Activated B cell treated with CpG ODN at 0.5 μM for 24 hours (primary cell): ENCODE data around the gene LRRK1. TPM values are rescaled to one million over a fixed set of nuclear protein-coding genes. Genes with fewer than 3 reads are reported as not detected.

Source experiments
- ATAC-seq: fragments of 200-7000 bp; cut with Tn5 transposase; one replicate; pipeline ENCODE4 v1.10.0; 2021; ENCODE audit warnings: low read depth, mild to moderate bottlenecking, moderate library complexity
- CTCF ChIA-PET: fragments of 350-600 bp; sonication (Branson Sonifier 250); formaldehyde crosslinking; loops from one replicate; lab custom pipeline; 2021; ENCODE audit warnings: antibody characterized with exemption; lab: Charles Lee
- POLR2A ChIA-PET: fragments of 350-600 bp; sonication (Branson Sonifier 250); formaldehyde crosslinking; loops from one replicate; lab custom pipeline; 2021; ENCODE audit warnings: antibody characterized with exemption; lab: Charles Lee
- DNase-seq: peaks from one replicate; pipeline ENCODE4 v3.0.0; 2022
- H3K27ac Mint-ChIP-seq: one replicate; pipeline ENCODE4 v1.8.0; 2020; ENCODE audit warnings: mixed read lengths
- H3K27me3 Mint-ChIP-seq: one replicate; pipeline ENCODE4 v1.8.0; 2021; ENCODE audit warnings: mixed read lengths
- H3K36me3 Mint-ChIP-seq: one replicate; pipeline ENCODE4 v1.8.0; 2021; ENCODE audit warnings: low read depth, mixed read lengths
- H3K4me1 Mint-ChIP-seq: one replicate; pipeline ENCODE4 v1.8.0; 2021; ENCODE audit warnings: mixed read lengths
- H3K4me3 Mint-ChIP-seq: one replicate; pipeline ENCODE4 v1.8.0; 2020; ENCODE audit warnings: mild to moderate bottlenecking, mixed read lengths
- H3K9me3 Mint-ChIP-seq: one replicate; pipeline ENCODE4 v1.8.0; 2020; ENCODE audit warnings: mixed read lengths
- CTCF ChIP-seq: fragments of 200-600 bp; IDR thresholded peaks from one replicate; pipeline ENCODE4 v1.8.0; 2022; ENCODE audit warnings: antibody characterized with exemption, mild to moderate bottlenecking
- intact Hi-C: fragments of 100-400 bp; cut with micrococcal nuclease; formaldehyde crosslinking; loops from one replicate; pipeline ENCODE4 v1.15.1; 2024
- total RNA-seq: library from RNA; stranded (reverse); gene quantifications from 2 replicates; pipeline ENCODE4 v1.2.3, GENCODE V29; 2022

The LRRK1 gene
- total RNA-seq, 1 donor from 2014 or later, result 43.5 TPM

- ATAC-seq, result no peak
- Mint-ChIP-seq H3K9me3 (peaks cover 2% of the 10 kb centered on the region), H3K4me3 (no peak overlapping the region), H3K4me1 (peaks cover 13% of the 10 kb centered on the region), H3K27ac (no peak overlapping the region), H3K36me3 (peaks cover 66% of the 10 kb centered on the region), H3K27me3 (no peaks in the 10 kb centered on the region)
- DNase-seq, result no peak
- intact Hi-C loops, result no loop called here
- POLR2A ChIA-PET, result interaction anchor here (0.7 kb wide), 1 partner anchor 44 kb away, joined by 4 read pairs; no protein-coding TSS in a partner anchor
- CTCF ChIA-PET, result no interaction called here
- TF ChIP-seq CTCF, result no peak
Observed at GRCh38 chr15:100985401-100985800, 66.2 kb downstream of the LRRK1 start.

- peaks cover 2% of the 10 kb centered on the region for H3K9me3 Mint-ChIP-seq
- H3K4me3 Mint-ChIP-seq, result no peak overlapping the region
- peaks cover 69% of the 10 kb centered on the region for H3K36me3 Mint-ChIP-seq
- TF ChIP-seq CTCF, result no peak
- ChIA-PET CTCF (interaction anchor here (0.9 kb wide), 1 partner anchor 20 kb away, joined by 3 read pairs; no protein-coding TSS in a partner anchor), POLR2A (no interaction called here)
- no peaks in the 10 kb centered on the region for H3K27me3 Mint-ChIP-seq
- H3K4me1 Mint-ChIP-seq, result peaks cover 3% of the 10 kb centered on the region
- no peak for ATAC-seq
- no peak for DNase-seq
- intact Hi-C loops, result no loop called here
- no peak overlapping the region for H3K27ac Mint-ChIP-seq
Observed at GRCh38 chr15:100986158-100986896, 67.2 kb downstream of the LRRK1 start.

GRCh38 chr15:100987143-100987542 is 68.0 kb downstream of the LRRK1 start:
- intact Hi-C loops, result no loop called here
- Mint-ChIP-seq H3K4me3 (no peak overlapping the region), H3K27me3 (no peaks in the 10 kb centered on the region), H3K4me1 (no peaks in the 10 kb centered on the region), H3K27ac (no peak overlapping the region), H3K36me3 (peaks cover 66% of the 10 kb centered on the region), H3K9me3 (peaks cover 2% of the 10 kb centered on the region)
- ChIA-PET POLR2A (no interaction called here), CTCF (interaction anchor here (0.9 to 1.0 kb wide), 2 partner anchors 20 to 70 kb away, joined by 3 read pairs; no protein-coding TSS in a partner anchor)
- ATAC-seq (no peak), DNase-seq (no peak)
- TF ChIP-seq CTCF, result no peak

GRCh38 chr15:100988297-100988696 is 69.1 kb downstream of the LRRK1 start:
- H3K27me3 Mint-ChIP-seq, result no peaks in the 10 kb centered on the region
- ChIA-PET POLR2A (interaction anchor here (0.6 kb wide), 1 partner anchor 17 kb away, joined by 3 read pairs; no protein-coding TSS in a partner anchor), CTCF (interaction anchor here (1.0 kb wide), 1 partner anchor 71 kb away, joined by 3 read pairs; no protein-coding TSS in a partner anchor)
- TF ChIP-seq CTCF, result no peak
- DNase-seq, result no peak
- H3K4me1 Mint-ChIP-seq, result no peaks in the 10 kb centered on the region
- no peak overlapping the region for H3K27ac Mint-ChIP-seq
- intact Hi-C loops, result no loop called here
- peaks cover 2% of the 10 kb centered on the region for H3K9me3 Mint-ChIP-seq
- ATAC-seq, result no peak
- H3K4me3 Mint-ChIP-seq, result no peak overlapping the region
- H3K36me3 Mint-ChIP-seq, result peaks cover 62% of the 10 kb centered on the region

- intact Hi-C loops, result no loop called here
- H3K27ac Mint-ChIP-seq, result no peak overlapping the region
Observed at GRCh38 chr15:100988857-100989256, 69.7 kb downstream of the LRRK1 start.

More at GRCh38 chr15:100988857-100989256, 69.7 kb downstream of the LRRK1 start:
- H3K9me3 Mint-ChIP-seq, result peaks cover 2% of the 10 kb centered on the region
- H3K27me3 Mint-ChIP-seq, result no peaks in the 10 kb centered on the region
- POLR2A ChIA-PET, result no interaction called here
- H3K36me3 Mint-ChIP-seq, result peaks cover 59% of the 10 kb centered on the region
- ATAC-seq, result no peak
- no peak overlapping the region for H3K4me3 Mint-ChIP-seq
- no peak for DNase-seq
- CTCF ChIA-PET, result no interaction called here
- H3K4me1 Mint-ChIP-seq, result no peaks in the 10 kb centered on the region
- TF ChIP-seq CTCF, result no peak
